GM23338 (cell line): ENCODE measurements around the gene SFR1. TPM values are rescaled to one million over a fixed set of nuclear protein-coding genes. Genes with fewer than 3 reads are reported as not detected.

Source experiments
- ATAC-seq: fragments of 200-7000 bp; cut with Tn5 transposase; 3 replicates; pipeline ENCODE4 v1.9.1; 2020
- DNase-seq: peaks from one replicate; pipeline ENCODE4 v3.0.0-alpha.2; 2015; ENCODE audit warnings: low spot score
- H2AFZ ChIP-seq: fragments of 200-600 bp; sonication (generic); 2 replicates; pipeline ENCODE4 v1.8.0; 2016; ENCODE audit warnings: antibody characterized with exemption, mild to moderate bottlenecking, moderate library complexity
- H3F3A ChIP-seq: fragments of 200-600 bp; sonication (generic); replicated peaks from 2 replicates; pipeline ENCODE4 v1.8.0; 2017; ENCODE audit warnings: antibody characterized with exemption, mixed run types, low read depth
- H3K27ac ChIP-seq: fragments of 200-600 bp; sonication (generic); 2 replicates; pipeline ENCODE4 v1.6.1; 2016; ENCODE audit warnings: low read depth
- H3K27me3 ChIP-seq: fragments of 200-600 bp; sonication (generic); 2 replicates; pipeline ENCODE4 v1.8.0; 2016; ENCODE audit warnings: mild to moderate bottlenecking, mixed run types, moderate library complexity; ENCODE audit not compliant: insufficient read depth
- H3K36me3 ChIP-seq: fragments of 200-600 bp; sonication (generic); 2 replicates; pipeline ENCODE4 v1.8.0; 2016; ENCODE audit warnings: mild to moderate bottlenecking; ENCODE audit not compliant: insufficient read depth
- H3K4me1 ChIP-seq: fragments of 200-600 bp; sonication (generic); 2 replicates; pipeline ENCODE4 v1.8.0; 2016; ENCODE audit warnings: mild to moderate bottlenecking, moderate library complexity; ENCODE audit not compliant: insufficient read depth
- H3K4me2 ChIP-seq: fragments of 200-600 bp; sonication (generic); 2 replicates; pipeline ENCODE4 v1.7.1; 2017; ENCODE audit warnings: mixed run types
- H3K4me3 ChIP-seq: fragments of 200-600 bp; sonication (generic); 2 replicates; pipeline ENCODE4 v1.6.1; 2016; ENCODE audit warnings: mixed run types
- H3K79me2 ChIP-seq: fragments of 200-600 bp; sonication (generic); replicated peaks from 2 replicates; pipeline ENCODE4 v1.8.0; 2017; ENCODE audit warnings: mild to moderate bottlenecking; ENCODE audit not compliant: insufficient read depth
- H3K9me2 ChIP-seq: fragments of 200-600 bp; sonication (generic); 2 replicates; pipeline ENCODE4 v1.8.0; 2017; ENCODE audit not compliant: insufficient read depth
- H4K20me1 ChIP-seq: fragments of 200-600 bp; sonication (generic); replicated peaks from 2 replicates; pipeline ENCODE4 v1.8.0; 2017; ENCODE audit warnings: mild to moderate bottlenecking; ENCODE audit not compliant: insufficient read depth
- H3K27ac Mint-ChIP-seq: 2 replicates; pipeline ENCODE4 v1.8.0; 2020; ENCODE audit warnings: inconsistent platforms, mild to moderate bottlenecking, moderate library complexity, mixed read lengths
- H3K27me3 Mint-ChIP-seq: 3 replicates; pipeline ENCODE4 v1.8.0; 2022; ENCODE audit warnings: low read depth, mild to moderate bottlenecking, moderate library complexity, mixed read lengths, inconsistent platforms; ENCODE audit not compliant: insufficient read depth, poor library complexity
- H3K36me3 Mint-ChIP-seq: 3 replicates; pipeline ENCODE4 v1.8.0; 2021; ENCODE audit warnings: low read depth, mild to moderate bottlenecking, inconsistent platforms, moderate library complexity, mixed read lengths
- H3K4me1 Mint-ChIP-seq: 3 replicates; pipeline ENCODE4 v1.8.0; 2020; ENCODE audit warnings: mild to moderate bottlenecking, inconsistent platforms, mixed read lengths
- H3K4me3 Mint-ChIP-seq: 3 replicates; pipeline ENCODE4 v1.8.0; 2021; ENCODE audit warnings: moderate library complexity, mild to moderate bottlenecking, inconsistent platforms, mixed read lengths
- H3K9me3 Mint-ChIP-seq: 3 replicates; pipeline ENCODE4 v1.8.0; 2020; ENCODE audit warnings: moderate library complexity, mild to moderate bottlenecking, inconsistent platforms, mixed read lengths
- CREB1 ChIP-seq: fragments of 250-450 bp; sonication (Bioruptor Pico); IDR thresholded peaks from 2 replicates; pipeline ENCODE4 v1.5.0; 2020; ENCODE audit warnings: low read depth, mild to moderate bottlenecking, moderate library complexity
- EZH2 ChIP-seq: fragments of 200-600 bp; sonication (generic); IDR thresholded peaks from one replicate; pipeline ENCODE4 v1.8.0; 2017; ENCODE audit warnings: antibody characterized with exemption, mild to moderate bottlenecking, low read depth; ENCODE audit not compliant: unreplicated experiment
- NANOG ChIP-seq: IDR thresholded peaks from 2 replicates; pipeline ENCODE4 v1.6.1; 2016; ENCODE audit warnings: antibody characterized with exemption, borderline replicate concordance
- REST ChIP-seq: IDR thresholded peaks from one replicate; pipeline ENCODE4 v1.6.1; 2018; ENCODE audit warnings: antibody characterized with exemption; ENCODE audit not compliant: unreplicated experiment
- ZNF114 ChIP-seq: fragments of 250-450 bp; sonication (Bioruptor Pico); IDR thresholded peaks from 2 replicates; pipeline ENCODE4 v1.5.0; 2020; ENCODE audit warnings: mild to moderate bottlenecking, moderate library complexity
- ZNF462 ChIP-seq: fragments of 250-450 bp; sonication (Bioruptor Pico); IDR thresholded peaks from 2 replicates; pipeline ENCODE4 v1.5.0; 2020; ENCODE audit warnings: mild to moderate bottlenecking, moderate library complexity
- polyA plus RNA-seq: library from polyadenylated mRNA; unstranded; fragments of >200 nt; fragmentation: Nextera tagmentation; extraction: Ambion mirVana; gene quantifications from 2 replicates; pipeline ENCODE4 v1.2.1, GENCODE V29; 2016
- total RNA-seq: library from RNA; depleted of rRNA; stranded (reverse); fragments of >200 nt; shearing (Covaris generic); gene quantifications from 2 replicates; pipeline ENCODE4 v1.2.3, GENCODE V29; 2014

Gene SFR1
- total and polyA plus RNA-seq, 2 experiments from 2014 or later: 8.3 to 13.0 TPM

GRCh38 chr10:104150139-104150538 lies 28.2 kb downstream of the SFR1 start (continued):
- TF ChIP-seq ZNF462 (CRISPR knock-in tag): no peak

GRCh38 chr10:104151737-104152136 lies 29.8 kb downstream of the SFR1 start:
- Histone ChIP-seq H3K4me1 (peaks cover 15% of the 10 kb centered on the region), H2AFZ (no peak overlapping the region), H3K27me3 (no peaks in the 10 kb centered on the region), H3K79me2 (no peaks in the 10 kb centered on the region), H3K9me2 (0 out of 2 replicates have a peak, but pooled peaks cover 6% of the 10 kb centered on the region), H3K4me3 (no peak overlapping the region), H3F3A (no peaks in the 10 kb centered on the region), H3K4me2 (no peak overlapping the region), H4K20me1 (no peaks in the 10 kb centered on the region), H3K36me3 (peaks cover 8% of the 10 kb centered on the region), H3K27ac (no peak overlapping the region)
- Mint-ChIP-seq H3K36me3 (peaks cover 5% of the 10 kb centered on the region; the same call in 2 of the 3 replicates), H3K4me1 (peaks cover 26% of the 10 kb centered on the region), H3K9me3 (peaks cover 7% of the 10 kb centered on the region; the same call in 2 of the 3 replicates), H3K27me3 (peaks cover 2% of the 10 kb centered on the region), H3K27ac (no peak overlapping the region), H3K4me3 (no peak overlapping the region)
- no peak for TF ChIP-seq ZNF114 (CRISPR knock-in tag)
- no peak for TF ChIP-seq NANOG
- TF ChIP-seq REST: no peak
- TF ChIP-seq EZH2: no peak
- no peak for TF ChIP-seq CREB1 (CRISPR knock-in tag)
- ATAC-seq (no peak), DNase-seq (no peak)
